SK-N-SH treated with all-trans-retinoic acid at 6 μM for 48 hours (cell line): ENCODE data around the gene NTM.

Experiments used
- ATAC-seq: fragments of 200-7000 bp; cut with Tn5 transposase; 3 replicates; pipeline ENCODE4 v1.9.1; 2020; ENCODE audit warnings: mild to moderate bottlenecking, moderate library complexity
- ARNTL ChIP-seq: fragments of 450-650 bp; formaldehyde crosslinking; IDR thresholded peaks from 2 replicates; pipeline ENCODE4 v1.5.0; 2020; ENCODE audit warnings: low read depth, mild to moderate bottlenecking, moderate library complexity, borderline replicate concordance
- BACH2 ChIP-seq: fragments of 250-450 bp; sonication (Bioruptor Pico); IDR thresholded peaks from 2 replicates; pipeline ENCODE4 v1.9.0; 2021; ENCODE audit warnings: mild to moderate bottlenecking, borderline replicate concordance
- CSDC2 ChIP-seq: fragments of 250-450 bp; sonication (Bioruptor Pico); IDR thresholded peaks from 2 replicates; pipeline ENCODE4 v1.5.0; 2020; ENCODE audit warnings: mild to moderate bottlenecking, moderate library complexity
- ESRRG ChIP-seq: fragments of 250-450 bp; sonication (Bioruptor Pico); IDR thresholded peaks from 2 replicates; pipeline ENCODE4 v1.6.1; 2021; ENCODE audit warnings: mild to moderate bottlenecking
- GLIS3 ChIP-seq: fragments of 250-450 bp; sonication (Bioruptor Pico); IDR thresholded peaks from 2 replicates; pipeline ENCODE4 v1.5.0; 2020; ENCODE audit warnings: mild to moderate bottlenecking, moderate library complexity
- ISL1 ChIP-seq: fragments of 250-450 bp; sonication (Bioruptor Pico); IDR thresholded peaks from 2 replicates; pipeline ENCODE4 v2.1.2; 2022; ENCODE audit warnings: mild to moderate bottlenecking, moderate library complexity
- OSR1 ChIP-seq: fragments of 250-450 bp; sonication (Bioruptor Pico); IDR thresholded peaks from 2 replicates; pipeline ENCODE4 v1.8.0; 2022; ENCODE audit warnings: moderate library complexity, mild to moderate bottlenecking, inconsistent platforms
- PPARA ChIP-seq: fragments of 250-450 bp; sonication (Bioruptor Pico); IDR thresholded peaks from 2 replicates; pipeline ENCODE4 v1.5.0; 2020; ENCODE audit warnings: mild to moderate bottlenecking, borderline replicate concordance
- RARB ChIP-seq: fragments of 250-450 bp; sonication (Bioruptor Pico); IDR thresholded peaks from 2 replicates; pipeline ENCODE4 v1.8.0; 2021; ENCODE audit warnings: mild to moderate bottlenecking, moderate library complexity
- SNAI2 ChIP-seq: fragments of 250-450 bp; sonication (Bioruptor Pico); IDR thresholded peaks from 2 replicates; pipeline ENCODE4 v1.5.0; 2020; ENCODE audit warnings: mild to moderate bottlenecking, moderate library complexity
- TCF4 ChIP-seq: fragments of 250-450 bp; sonication (Bioruptor Pico); IDR thresholded peaks from 2 replicates; pipeline ENCODE4 v1.8.0; 2021; ENCODE audit warnings: mild to moderate bottlenecking, moderate library complexity, borderline replicate concordance
- TOX ChIP-seq: fragments of 250-450 bp; sonication (Bioruptor Pico); IDR thresholded peaks from 2 replicates; pipeline ENCODE4 v1.8.0; 2021; ENCODE audit warnings: mild to moderate bottlenecking, moderate library complexity, borderline replicate concordance
- ZC3H10 ChIP-seq: fragments of 250-450 bp; sonication (Bioruptor Pico); IDR thresholded peaks from 2 replicates; pipeline ENCODE4 v1.5.1; 2021; ENCODE audit warnings: mild to moderate bottlenecking, moderate library complexity
- ZFP3 ChIP-seq: fragments of 250-450 bp; sonication (Bioruptor Pico); IDR thresholded peaks from 2 replicates; pipeline ENCODE4 v1.5.0; 2020; ENCODE audit warnings: mild to moderate bottlenecking, moderate library complexity
- ZFP30 ChIP-seq: fragments of 450-650 bp; formaldehyde crosslinking; IDR thresholded peaks from 2 replicates; pipeline ENCODE4 v1.5.0; 2022; ENCODE audit warnings: mild to moderate bottlenecking, moderate library complexity
- ZNF565 ChIP-seq: fragments of 450-650 bp; formaldehyde crosslinking; conservative IDR thresholded peaks from 2 replicates; pipeline ENCODE4 v1.5.0; 2020; ENCODE audit warnings: low read depth, mild to moderate bottlenecking, moderate library complexity
- ZNF70 ChIP-seq: fragments of 450-650 bp; formaldehyde crosslinking; IDR thresholded peaks from 2 replicates; pipeline ENCODE4 v1.5.0; 2020; ENCODE audit warnings: mild to moderate bottlenecking, moderate library complexity
- ZNF8 ChIP-seq: fragments of 450-650 bp; formaldehyde crosslinking; IDR thresholded peaks from 2 replicates; pipeline ENCODE4 v1.5.0; 2020; ENCODE audit warnings: mild to moderate bottlenecking, moderate library complexity
- TF ChIP-seq, protein P1 (sequence below): fragments of 250-450 bp; sonication (Bioruptor Pico); IDR thresholded peaks from 2 replicates; pipeline ENCODE4 v1.8.0; 2021; ENCODE audit warnings: low read depth, mild to moderate bottlenecking, moderate library complexity, borderline replicate concordance
- TF ChIP-seq, protein P2 (sequence below): fragments of 250-450 bp; sonication (Bioruptor Pico); IDR thresholded peaks from 2 replicates; pipeline ENCODE4 v1.5.1; 2021; ENCODE audit warnings: mild to moderate bottlenecking, moderate library complexity
- TF ChIP-seq, protein P3 (sequence below): fragments of 250-450 bp; sonication (Bioruptor Pico); IDR thresholded peaks from 2 replicates; pipeline ENCODE4 v1.8.0; 2020; ENCODE audit warnings: mild to moderate bottlenecking, moderate library complexity, borderline replicate concordance
- TF ChIP-seq, protein P4 (sequence below): fragments of 250-450 bp; sonication (Bioruptor Pico); IDR thresholded peaks from 2 replicates; pipeline ENCODE4 v1.5.1; 2020; ENCODE audit warnings: low read depth, mild to moderate bottlenecking, moderate library complexity

The NTM gene

DNA sequence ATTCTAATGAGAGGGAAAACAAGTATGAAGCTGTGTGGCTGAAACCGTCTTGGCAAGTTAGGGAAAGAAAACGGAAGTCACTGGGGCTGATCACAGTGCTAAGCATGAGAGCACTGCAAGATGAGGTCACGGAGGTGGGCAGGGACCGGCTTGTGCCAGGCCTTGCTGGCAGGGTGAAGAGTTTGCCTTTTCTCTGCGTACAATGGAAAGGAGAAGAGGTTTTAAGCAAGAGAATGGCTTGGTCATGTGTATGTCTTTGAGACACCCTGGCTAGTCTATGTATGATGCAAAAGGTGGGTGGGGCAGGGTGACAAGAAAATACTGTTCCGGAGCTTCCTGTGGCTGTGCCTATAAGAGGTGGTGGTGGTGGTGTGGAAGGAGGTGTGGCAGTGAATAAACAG lies 567.9 kb downstream of the NTM start:
- ATAC-seq = no peak
- no peak for TF ChIP-seq CSDC2
- TF ChIP-seq ZNF8 (CRISPR knock-in tag) = no peak

DNA sequence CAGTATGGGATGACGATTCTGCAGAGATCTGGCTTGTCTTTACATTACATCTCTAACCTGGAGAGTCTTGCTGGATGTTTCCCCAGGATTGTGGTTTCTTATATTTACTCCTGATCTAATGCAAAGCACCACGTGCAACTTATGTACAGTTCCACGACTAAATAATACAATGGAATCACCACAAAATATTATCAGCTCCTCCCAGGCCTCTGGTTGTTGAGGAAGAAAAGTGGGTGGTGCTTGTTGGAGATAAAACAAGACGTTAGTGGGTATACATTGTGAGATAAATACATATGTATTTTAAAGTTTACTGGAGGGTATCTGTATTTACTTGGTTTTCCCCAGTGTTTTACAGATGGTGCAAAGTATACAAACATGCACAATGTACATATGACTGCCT lies 569.7 kb downstream of the NTM start:
- TF ChIP-seq TOX (no peak), ARNTL (CRISPR knock-in tag) (no peak), ZFP3 (no peak), ZNF8 (CRISPR knock-in tag) (no peak), ZC3H10 (CRISPR knock-in tag) (no peak), ESRRG (CRISPR knock-in tag) (no peak), PPARA (CRISPR knock-in tag) (no peak), BACH2 (CRISPR knock-in tag) (no peak), SNAI2 (CRISPR knock-in tag) (no peak), RARB (CRISPR knock-in tag) (no peak), TCF4 (CRISPR knock-in tag) (no peak), OSR1 (CRISPR knock-in tag) (no peak), ISL1 (CRISPR knock-in tag) (no peak), ZNF565 (no peak)
- TF ChIP-seq, protein P1, sequence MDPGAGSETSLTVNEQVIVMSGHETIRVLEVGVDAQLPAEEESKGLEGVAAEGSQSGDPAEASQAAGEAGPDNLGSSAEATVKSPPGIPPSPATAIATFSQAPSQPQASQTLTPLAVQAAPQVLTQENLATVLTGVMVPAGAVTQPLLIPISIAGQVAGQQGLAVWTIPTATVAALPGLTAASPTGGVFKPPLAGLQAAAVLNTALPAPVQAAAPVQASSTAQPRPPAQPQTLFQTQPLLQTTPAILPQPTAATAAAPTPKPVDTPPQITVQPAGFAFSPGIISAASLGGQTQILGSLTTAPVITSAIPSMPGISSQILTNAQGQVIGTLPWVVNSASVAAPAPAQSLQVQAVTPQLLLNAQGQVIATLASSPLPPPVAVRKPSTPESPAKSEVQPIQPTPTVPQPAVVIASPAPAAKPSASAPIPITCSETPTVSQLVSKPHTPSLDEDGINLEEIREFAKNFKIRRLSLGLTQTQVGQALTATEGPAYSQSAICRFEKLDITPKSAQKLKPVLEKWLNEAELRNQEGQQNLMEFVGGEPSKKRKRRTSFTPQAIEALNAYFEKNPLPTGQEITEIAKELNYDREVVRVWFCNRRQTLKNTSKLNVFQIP (CRISPR knock-in tag) = no peak
- TF ChIP-seq, protein P2, sequence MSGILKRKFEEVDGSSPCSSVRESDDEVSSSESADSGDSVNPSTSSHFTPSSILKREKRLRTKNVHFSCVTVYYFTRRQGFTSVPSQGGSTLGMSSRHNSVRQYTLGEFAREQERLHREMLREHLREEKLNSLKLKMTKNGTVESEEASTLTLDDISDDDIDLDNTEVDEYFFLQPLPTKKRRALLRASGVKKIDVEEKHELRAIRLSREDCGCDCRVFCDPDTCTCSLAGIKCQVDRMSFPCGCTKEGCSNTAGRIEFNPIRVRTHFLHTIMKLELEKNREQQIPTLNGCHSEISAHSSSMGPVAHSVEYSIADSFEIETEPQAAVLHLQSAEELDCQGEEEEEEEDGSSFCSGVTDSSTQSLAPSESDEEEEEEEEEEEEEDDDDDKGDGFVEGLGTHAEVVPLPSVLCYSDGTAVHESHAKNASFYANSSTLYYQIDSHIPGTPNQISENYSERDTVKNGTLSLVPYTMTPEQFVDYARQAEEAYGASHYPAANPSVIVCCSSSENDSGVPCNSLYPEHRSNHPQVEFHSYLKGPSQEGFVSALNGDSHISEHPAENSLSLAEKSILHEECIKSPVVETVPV (CRISPR knock-in tag) = no peak
- no peak for ATAC-seq

DNA sequence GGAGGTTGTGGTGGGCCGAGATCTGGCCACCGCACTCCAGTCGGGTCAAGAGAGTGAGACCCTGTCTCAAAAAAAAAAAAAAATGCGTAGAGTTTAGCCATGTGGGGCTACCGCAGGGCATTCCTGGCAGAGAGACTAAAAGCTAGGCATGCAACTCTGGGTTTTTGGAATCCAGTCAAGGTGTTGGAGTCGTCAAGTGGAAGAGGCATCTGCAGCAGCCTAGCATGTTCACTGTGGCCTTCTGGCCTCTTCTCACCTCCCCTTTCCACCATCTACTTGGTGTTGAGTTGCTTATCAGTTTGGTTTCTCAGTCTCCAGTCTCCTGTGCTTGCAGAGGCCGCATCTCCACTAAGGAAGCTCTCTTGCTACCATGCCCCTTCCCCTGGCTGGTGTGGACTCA lies 572.5 kb downstream of the NTM start:
- ATAC-seq = no peak
- TF ChIP-seq ZFP30 (CRISPR knock-in tag) (no peak), ZNF70 (CRISPR knock-in tag) (no peak), BACH2 (CRISPR knock-in tag) (no peak), ZNF8 (CRISPR knock-in tag) (no peak), GLIS3 (CRISPR knock-in tag) (no peak)

DNA sequence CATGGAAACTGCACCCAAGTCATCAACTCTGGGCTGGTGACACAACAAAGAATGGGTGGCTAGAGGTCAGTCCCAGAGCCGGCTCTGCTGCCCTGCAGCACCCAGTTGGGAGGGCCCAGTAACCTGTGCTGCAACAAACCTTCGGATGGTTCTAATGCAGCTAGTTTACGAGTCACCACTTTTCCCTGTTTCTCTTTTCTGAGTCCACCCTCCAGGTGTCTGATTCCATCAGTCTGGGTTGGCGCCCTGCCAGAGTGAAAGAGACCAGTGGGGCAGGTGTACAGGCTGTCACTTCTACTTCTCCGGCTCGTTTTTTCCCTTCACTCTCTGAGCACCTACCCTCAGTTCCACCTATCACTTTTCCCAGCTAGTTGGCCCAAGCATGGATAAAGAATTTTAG lies 572.9 kb downstream of the NTM start:
- no peak for TF ChIP-seq ZC3H10 (CRISPR knock-in tag)
- TF ChIP-seq, protein P3, sequence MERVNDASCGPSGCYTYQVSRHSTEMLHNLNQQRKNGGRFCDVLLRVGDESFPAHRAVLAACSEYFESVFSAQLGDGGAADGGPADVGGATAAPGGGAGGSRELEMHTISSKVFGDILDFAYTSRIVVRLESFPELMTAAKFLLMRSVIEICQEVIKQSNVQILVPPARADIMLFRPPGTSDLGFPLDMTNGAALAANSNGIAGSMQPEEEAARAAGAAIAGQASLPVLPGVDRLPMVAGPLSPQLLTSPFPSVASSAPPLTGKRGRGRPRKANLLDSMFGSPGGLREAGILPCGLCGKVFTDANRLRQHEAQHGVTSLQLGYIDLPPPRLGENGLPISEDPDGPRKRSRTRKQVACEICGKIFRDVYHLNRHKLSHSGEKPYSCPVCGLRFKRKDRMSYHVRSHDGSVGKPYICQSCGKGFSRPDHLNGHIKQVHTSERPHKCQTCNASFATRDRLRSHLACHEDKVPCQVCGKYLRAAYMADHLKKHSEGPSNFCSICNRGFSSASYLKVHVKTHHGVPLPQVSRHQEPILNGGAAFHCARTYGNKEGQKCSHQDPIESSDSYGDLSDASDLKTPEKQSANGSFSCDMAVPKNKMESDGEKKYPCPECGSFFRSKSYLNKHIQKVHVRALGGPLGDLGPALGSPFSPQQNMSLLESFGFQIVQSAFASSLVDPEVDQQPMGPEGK (CRISPR knock-in tag) = no peak
- TF ChIP-seq ZNF8 (CRISPR knock-in tag) = no peak
- TF ChIP-seq, protein P4, sequence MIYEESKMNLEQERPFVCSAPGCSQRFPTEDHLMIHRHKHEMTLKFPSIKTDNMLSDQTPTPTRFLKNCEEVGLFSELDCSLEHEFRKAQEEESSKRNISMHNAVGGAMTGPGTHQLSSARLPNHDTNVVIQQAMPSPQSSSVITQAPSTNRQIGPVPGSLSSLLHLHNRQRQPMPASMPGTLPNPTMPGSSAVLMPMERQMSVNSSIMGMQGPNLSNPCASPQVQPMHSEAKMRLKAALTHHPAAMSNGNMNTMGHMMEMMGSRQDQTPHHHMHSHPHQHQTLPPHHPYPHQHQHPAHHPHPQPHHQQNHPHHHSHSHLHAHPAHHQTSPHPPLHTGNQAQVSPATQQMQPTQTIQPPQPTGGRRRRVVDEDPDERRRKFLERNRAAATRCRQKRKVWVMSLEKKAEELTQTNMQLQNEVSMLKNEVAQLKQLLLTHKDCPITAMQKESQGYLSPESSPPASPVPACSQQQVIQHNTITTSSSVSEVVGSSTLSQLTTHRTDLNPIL (CRISPR knock-in tag) = no peak
- TF ChIP-seq, protein P2 (CRISPR knock-in tag) = no peak
- TF ChIP-seq ISL1 (CRISPR knock-in tag) = no peak
- TF ChIP-seq OSR1 (CRISPR knock-in tag) = no peak
- TF ChIP-seq ZNF70 (CRISPR knock-in tag) = no peak
- TF ChIP-seq ZNF565 = no peak
- TF ChIP-seq BACH2 (CRISPR knock-in tag) = no peak
- TF ChIP-seq ESRRG (CRISPR knock-in tag) = no peak
- TF ChIP-seq RARB (CRISPR knock-in tag) = no peak
- TF ChIP-seq CSDC2 = no peak
- no peak for TF ChIP-seq GLIS3 (CRISPR knock-in tag)
- TF ChIP-seq SNAI2 (CRISPR knock-in tag) = no peak
- TF ChIP-seq, protein P1 (CRISPR knock-in tag) = no peak
- TF ChIP-seq ZFP3 = no peak
- no peak for ATAC-seq
